Measurements from ENCODE around the gene TBX19. TPM values are rescaled to one million over a fixed set of nuclear protein-coding genes. Genes with fewer than 3 reads are reported as not detected.

Gene TBX19
- total and polyA plus RNA-seq, 2 of the 8 experiments (the other 6 are each of a cell fraction or from before 2014, with no cell fraction given): 1.0 to 1.8 TPM

- TF ChIP-seq TCF12 (IDR thresholded peaks at IDR 0.05; ENCODE audit: low read depth, low read length) (no peak), NANOG (IDR thresholded peaks at IDR 0.05; ENCODE audit: insufficient read depth, low read depth, low read length, poor library complexity, severe bottlenecking) (no peak), CBX5 (IDR thresholded peaks at IDR 0.05; ENCODE audit: low read depth, low read length) (no peak), EGR1 (IDR thresholded peaks at IDR 0.05; ENCODE audit: borderline replicate concordance, low read depth, low read length) (no peak), CHD7 (IDR thresholded peaks at IDR 0.05; ENCODE audit: insufficient replicate concordance, low read length) (no peak), RNF2 (IDR thresholded peaks at IDR 0.05; ENCODE audit: borderline replicate concordance, low read depth, low read length, missing control alignments, poor library complexity, severe bottlenecking) (no peak), EP300 (IDR thresholded peaks at IDR 0.05; ENCODE audit: borderline replicate concordance in 1 of 2, low read depth in 2 of 2, low read length in 2 of 2) (no peak), HDAC2 (IDR thresholded peaks at IDR 0.05; ENCODE audit: borderline replicate concordance in 1 of 2, low read depth in 2 of 2, low read length in 2 of 2) (no peak)
Measured at GRCh38 chr1:168360151-168361021, 79.7 kb downstream of the TBX19 start (continued).

Data from H1 (cell line).